Measurements from ENCODE around the gene DHRS1. TPM values are rescaled to one million over a fixed set of nuclear protein-coding genes. Genes with fewer than 3 reads are reported as not detected.
A peak's percentile ranks its signal among the peaks of the same experiment; 100 is the strongest.

DHRS1 gene
- total RNA-seq, 1 donor from 2014 or later: 29.3 TPM

- Mint-ChIP-seq H3K27ac (ENCODE audit: unreplicated experiment) (peak overlapping the region; percentile 17), H3K4me3 (ENCODE audit: unreplicated experiment) (no peak overlapping the region), H3K4me1 (ENCODE audit: low read depth) (peaks cover 29% of the 10 kb centered on the region), H3K9me3 (ENCODE audit: low read depth) (no peaks in the 10 kb centered on the region), H3K27me3 (ENCODE audit: low read depth) (no peaks in the 10 kb centered on the region), H3K36me3 (ENCODE audit: low read depth) (peaks cover 4% of the 10 kb centered on the region)
- TF ChIP-seq CTCF (IDR thresholded peaks at IDR 0.05): no peak
- DNase-seq (ENCODE audit: low spot score): peak; percentile 81
Observed at GRCh38 chr14:24258548-24259265, 40.9 kb downstream of the DHRS1 start.

GRCh38 chr14:24258119-24258518, 41.5 kb downstream of the DHRS1 start:
- TF ChIP-seq CTCF (IDR thresholded peaks at IDR 0.05): no peak
- Mint-ChIP-seq H3K9me3 (ENCODE audit: low read depth) (no peaks in the 10 kb centered on the region), H3K36me3 (ENCODE audit: low read depth) (peaks cover 4% of the 10 kb centered on the region), H3K27ac (ENCODE audit: unreplicated experiment) (no peak overlapping the region), H3K27me3 (ENCODE audit: low read depth) (no peaks in the 10 kb centered on the region), H3K4me3 (ENCODE audit: unreplicated experiment) (no peak overlapping the region), H3K4me1 (ENCODE audit: low read depth) (peaks cover 29% of the 10 kb centered on the region)
- peak; percentile 82 for DNase-seq (ENCODE audit: low spot score)

- Mint-ChIP-seq H3K27me3 (ENCODE audit: low read depth) (no peaks in the 10 kb centered on the region), H3K4me1 (ENCODE audit: low read depth) (peaks cover 35% of the 10 kb centered on the region), H3K9me3 (ENCODE audit: low read depth) (no peaks in the 10 kb centered on the region), H3K36me3 (ENCODE audit: low read depth) (peaks cover 4% of the 10 kb centered on the region), H3K4me3 (ENCODE audit: unreplicated experiment) (no peak overlapping the region), H3K27ac (ENCODE audit: unreplicated experiment) (peak overlapping the region; percentile 85)
- DNase-seq (ENCODE audit: low spot score): peak; percentile 41
- TF ChIP-seq CTCF (IDR thresholded peaks at IDR 0.05): no peak
Observed at GRCh38 chr14:24256960-24257359, 42.6 kb downstream of the DHRS1 start.

GRCh38 chr14:24255931-24256711, 43.5 kb downstream of the DHRS1 start:
- Mint-ChIP-seq H3K9me3 (ENCODE audit: low read depth) (no peaks in the 10 kb centered on the region), H3K36me3 (ENCODE audit: low read depth) (peaks cover 4% of the 10 kb centered on the region), H3K27me3 (ENCODE audit: low read depth) (no peaks in the 10 kb centered on the region), H3K27ac (ENCODE audit: unreplicated experiment) (no peak overlapping the region), H3K4me3 (ENCODE audit: unreplicated experiment) (no peak overlapping the region), H3K4me1 (ENCODE audit: low read depth) (peaks cover 42% of the 10 kb centered on the region)
- peak; percentile 64 for DNase-seq (ENCODE audit: low spot score)
- no peak for TF ChIP-seq CTCF (IDR thresholded peaks at IDR 0.05)

- TF ChIP-seq CTCF (IDR thresholded peaks at IDR 0.05): no peak
- H3K27ac Mint-ChIP-seq (ENCODE audit: unreplicated experiment): no peak overlapping the region
- DNase-seq (ENCODE audit: low spot score): peak; percentile 50
- H3K36me3 Mint-ChIP-seq (ENCODE audit: low read depth): peaks cover 5% of the 10 kb centered on the region
- no peak overlapping the region for H3K4me3 Mint-ChIP-seq (ENCODE audit: unreplicated experiment)
- H3K27me3 Mint-ChIP-seq (ENCODE audit: low read depth): no peaks in the 10 kb centered on the region
- no peaks in the 10 kb centered on the region for H3K9me3 Mint-ChIP-seq (ENCODE audit: low read depth)
- H3K4me1 Mint-ChIP-seq (ENCODE audit: low read depth): peaks cover 42% of the 10 kb centered on the region
Observed at GRCh38 chr14:24255438-24255837, 44.1 kb downstream of the DHRS1 start.

All from chondrocyte (in vitro differentiated cells).